HCT116 (cell line): ENCODE data around the gene SLIT1. TPM values are rescaled to one million over a fixed set of nuclear protein-coding genes. Genes with fewer than 3 reads are reported as not detected.

ENCODE experiments used
- ATAC-seq: fragments of 200-7000 bp; cut with Tn5 transposase; 2 replicates; pipeline ENCODE4 v1.9.1; 2020; ENCODE audit warnings: mild to moderate bottlenecking, moderate library complexity
- BruUV-seq: library from RNA; stranded (reverse); fragments of 400-500 nt; replicated peaks from 2 replicates; lab custom pipeline; 2021; lab: Mats Ljungman, UMichigan
- CTCF ChIA-PET: fragments of 300-600 bp; sonication (Branson Sonifier 250); formaldehyde crosslinking; loops from one replicate; lab custom pipeline; 2021; ENCODE audit warnings: antibody characterized with exemption; lab: Charles Lee
- POLR2A ChIA-PET: fragments of 300-600, 350-600 bp; sonication (Branson Sonifier 250); formaldehyde crosslinking; loops from one replicate; lab custom pipeline; 2021; ENCODE audit warnings: antibody characterized with exemption; lab: Charles Lee
- RAD21 ChIA-PET, 2 experiments: fragments of 300-600 bp; sonication (Branson Sonifier 250); formaldehyde crosslinking; loops; one replicate each; lab custom pipeline; 2023; ENCODE audit warnings: low total read pairs in 2 of 2; ENCODE audit not compliant: uncharacterized antibody in 2 of 2, unreplicated experiment in 2 of 2, low non-redundant PET in 1 of 2; lab: Charles Lee
- DNase-seq: peaks from one replicate; pipeline ENCODE4 v3.0.0-alpha.2; 2010; ENCODE audit warnings: low read depth, low spot score
- H2AFZ ChIP-seq: fragments of 200-600 bp; shearing (Covaris generic), sonication (generic); 2 replicates; pipeline ENCODE4 v1.6.1; 2017; ENCODE audit warnings: low read depth, mixed run types, mixed read lengths, antibody characterized with exemption, low read length; ENCODE audit not compliant: poor library complexity, severe bottlenecking
- H3K27ac ChIP-seq: 2 replicates; pipeline ENCODE4 v1.5.1; 2012; ENCODE audit warnings: low read depth, low read length
- H3K27me3 ChIP-seq: fragments of 200-600 bp; sonication (generic); 2 replicates; pipeline ENCODE4 v1.6.1; 2016; ENCODE audit warnings: mixed run types, low read length, mixed read lengths; ENCODE audit not compliant: insufficient read depth
- H3K36me3 ChIP-seq, 2 experiments: fragments of 200-500 bp in 1 of 2; fragments of 200-600 bp in 1 of 2; sonication (Bioruptor generic) in 1 of 2; sonication (generic) in 1 of 2; 2 replicates each; pipeline versions ENCODE4 v1.5.1 to v1.6.1; 2014 to 2016; ENCODE audit warnings: low read length in 2 of 2, inconsistent platforms in 1 of 2, mixed read lengths in 1 of 2, mixed run types in 1 of 2; ENCODE audit not compliant: insufficient read depth in 2 of 2, control insufficient read depth in 1 of 2
- H3K4me1 ChIP-seq, 2 experiments: fragments of 200-600 bp in 1 of 2; sonication (generic) in 1 of 2; 2 replicates each; pipeline versions ENCODE4 v1.5.1 to v1.6.1; 2012 to 2017; ENCODE audit warnings: low read length in 2 of 2, inconsistent platforms in 1 of 2, mild to moderate bottlenecking in 1 of 2, mixed read lengths in 1 of 2, mixed run types in 1 of 2, moderate library complexity in 1 of 2; ENCODE audit not compliant: insufficient read depth in 2 of 2, control insufficient read depth in 1 of 2
- H3K4me2 ChIP-seq: fragments of 200-600 bp; sonication (generic); 2 replicates; pipeline ENCODE4 v1.6.1; 2017; ENCODE audit warnings: mixed run types, low read length, mixed read lengths
- H3K4me3 ChIP-seq, 2 experiments: fragments of 200-600 bp in 1 of 2; sonication (generic) in 1 of 2; replicated peaks in 1 of 2; 2 replicates each; pipeline ENCODE4 v1.5.1; 2011 to 2016; ENCODE audit warnings: low read length in 2 of 2, control low read depth in 1 of 2, low read depth in 1 of 2, mild to moderate bottlenecking in 1 of 2, mixed read lengths in 1 of 2, mixed run types in 1 of 2
- H3K79me2 ChIP-seq: fragments of 200-600 bp; sonication (generic); 2 replicates; pipeline ENCODE4 v1.6.1; 2017; ENCODE audit warnings: mild to moderate bottlenecking, mixed run types, low read length, moderate library complexity, mixed read lengths; ENCODE audit not compliant: insufficient read depth
- H3K9ac ChIP-seq: fragments of 200-600 bp; sonication (generic); 2 replicates; pipeline ENCODE4 v1.6.1; 2016; ENCODE audit warnings: low read length, mixed read lengths
- H3K9me2 ChIP-seq: fragments of 200-600 bp; sonication (generic), shearing (Covaris generic); 2 replicates; pipeline ENCODE4 v1.6.1; 2017; ENCODE audit warnings: mixed run types, mild to moderate bottlenecking, moderate library complexity; ENCODE audit not compliant: insufficient read depth
- H3K9me3 ChIP-seq, 2 experiments: fragments of 200-500 bp in 1 of 2; fragments of 200-600 bp in 1 of 2; sonication (Bioruptor generic) in 1 of 2; sonication (generic) in 1 of 2; 2 replicates each; pipeline ENCODE4 v1.6.1; 2014 to 2017; ENCODE audit warnings: low read length in 2 of 2, mixed read lengths in 2 of 2, inconsistent platforms in 1 of 2, low read depth in 1 of 2, mild to moderate bottlenecking in 1 of 2, mixed run types in 1 of 2, moderate library complexity in 1 of 2; ENCODE audit not compliant: control insufficient read depth in 1 of 2, insufficient read depth in 1 of 2
- H4K20me1 ChIP-seq: fragments of 200-600 bp; sonication (generic), shearing (Covaris generic); 2 replicates; pipeline ENCODE4 v1.6.1; 2017; ENCODE audit warnings: mixed run types, mild to moderate bottlenecking, moderate library complexity; ENCODE audit not compliant: insufficient read depth
- CBX3 ChIP-seq: IDR thresholded peaks from 2 replicates; pipeline ENCODE4 v1.6.1; 2012; ENCODE audit warnings: low read depth
- CEBPB ChIP-seq: IDR thresholded peaks from 2 replicates; pipeline ENCODE4 v1.6.1; 2012; ENCODE audit warnings: low read depth
- EGR1 ChIP-seq: IDR thresholded peaks from 2 replicates; pipeline ENCODE4 v1.6.1; 2012; ENCODE audit warnings: low read depth
- ELF1 ChIP-seq: IDR thresholded peaks from 2 replicates; pipeline ENCODE4 v1.6.1; 2012; ENCODE audit warnings: low read depth, borderline replicate concordance
- EZH2 ChIP-seq: fragments of 200-600 bp; sonication (generic); IDR thresholded peaks from 2 replicates; pipeline ENCODE4 v1.6.1; 2017; ENCODE audit warnings: antibody characterized with exemption, mixed run types
- EZH2phosphoT487 ChIP-seq: fragments of 200-600 bp; IDR thresholded peaks from 2 replicates; pipeline ENCODE4 v1.6.1; 2018; ENCODE audit warnings: antibody characterized with exemption, borderline replicate concordance
- FOSL1 ChIP-seq: IDR thresholded peaks from 2 replicates; pipeline ENCODE4 v1.6.1; 2012; ENCODE audit warnings: low read depth
- JUND ChIP-seq: IDR thresholded peaks from 2 replicates; pipeline ENCODE4 v1.6.1; 2012
- MAX ChIP-seq: IDR thresholded peaks from 2 replicates; pipeline ENCODE4 v1.6.1; 2012
- POLR2A ChIP-seq: IDR thresholded peaks from 2 replicates; pipeline ENCODE4 v1.7.0; 2011; ENCODE audit warnings: borderline replicate concordance; ENCODE audit not compliant: insufficient read depth, insufficient read length; ENCODE audit errors: extremely low read depth
- POLR2AphosphoS5 ChIP-seq: IDR thresholded peaks from 2 replicates; pipeline ENCODE4 v1.6.1; 2011; ENCODE audit warnings: mild to moderate bottlenecking, low read depth, low read length, moderate library complexity
- RAD21 ChIP-seq: IDR thresholded peaks from 2 replicates; pipeline ENCODE4 v1.6.1; 2012; ENCODE audit warnings: low read depth, mild to moderate bottlenecking
- SIN3A ChIP-seq: IDR thresholded peaks from 2 replicates; pipeline ENCODE4 v1.6.1; 2012; ENCODE audit warnings: low read depth
- SP1 ChIP-seq: IDR thresholded peaks from 2 replicates; pipeline ENCODE4 v1.6.1; 2012; ENCODE audit warnings: low read depth
- TCF7L2 ChIP-seq: IDR thresholded peaks from 2 replicates; pipeline ENCODE4 v1.7.0; 2011; ENCODE audit warnings: borderline replicate concordance, inconsistent platforms; ENCODE audit not compliant: insufficient read depth, insufficient read length; ENCODE audit errors: extremely low read depth
- YY1 ChIP-seq: IDR thresholded peaks from 2 replicates; pipeline ENCODE4 v1.6.1; 2011; ENCODE audit warnings: low read length, low read depth, moderate library complexity, mild to moderate bottlenecking; ENCODE audit not compliant: insufficient replicate concordance; ENCODE audit errors: extremely low read depth
- ZFX ChIP-seq: fragments of 450-650 bp; IDR thresholded peaks from 2 replicates; pipeline ENCODE4 v1.6.1; 2017
- ZNF274 ChIP-seq: fragments of 200-500 bp; sonication (Bioruptor generic); IDR thresholded peaks from 2 replicates; pipeline ENCODE4 v1.6.1; 2014; ENCODE audit warnings: mild to moderate bottlenecking, low read depth, low read length, inconsistent platforms
- intact Hi-C: fragments of 100-400 bp; cut with micrococcal nuclease; formaldehyde crosslinking; loops from 2 replicates; pipeline ENCODE4 v1.10.0; 2022
- total RNA-seq: library from RNA; stranded (reverse); gene quantifications from one replicate; pipeline ENCODE4 v1.2.1, GENCODE V29; 2021; ENCODE audit not compliant: unreplicated experiment
- TF ChIP-seq, protein P1 (sequence below): IDR thresholded peaks from 2 replicates; pipeline ENCODE4 v1.6.1; 2011; ENCODE audit warnings: mild to moderate bottlenecking, low read length, moderate library complexity; ENCODE audit not compliant: insufficient replicate concordance; ENCODE audit errors: extremely low read depth

The SLIT1 gene
- total RNA-seq, 1 experiment from 2014 or later = 0.42 TPM

- ChIA-PET CTCF (interaction anchor here (2.9 kb wide), 1 partner anchor 15 kb away, joined by 10 read pairs; no protein-coding TSS in a partner anchor), POLR2A (no interaction called here)
Measured at GRCh38 chr10:97057491-97058235, 128.1 kb downstream of the SLIT1 start.

DNA sequence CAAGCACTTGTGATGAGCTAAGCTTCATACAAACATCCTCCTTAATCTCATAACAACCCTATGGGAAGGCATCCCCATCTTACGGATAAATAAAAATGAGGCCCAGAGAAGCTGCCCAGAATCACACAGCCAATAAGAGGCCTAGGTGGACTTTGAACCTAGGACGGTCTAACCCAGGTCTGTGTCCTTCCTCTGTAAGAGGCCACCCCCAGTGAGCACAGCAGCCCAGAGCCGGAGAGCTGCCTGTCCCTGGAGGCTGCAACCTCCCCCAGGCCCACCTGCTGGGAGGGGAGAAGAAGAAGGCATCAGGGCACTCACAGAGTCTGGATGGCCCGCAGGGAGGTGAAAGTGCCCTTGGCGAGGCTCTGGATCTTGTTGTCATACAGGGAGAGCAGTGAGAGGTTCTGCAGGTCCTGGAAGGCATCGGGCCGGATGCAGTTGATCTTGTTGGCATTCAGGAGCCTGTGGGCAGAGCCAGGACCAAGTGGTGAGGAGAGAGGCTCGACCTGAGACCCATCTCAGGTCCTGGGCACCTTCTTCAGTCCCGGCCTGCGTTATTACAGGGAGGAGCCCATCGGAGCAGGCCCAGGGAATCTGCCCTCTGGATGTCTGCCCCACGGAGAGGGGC, 129.6 kb downstream of the SLIT1 start:
- Histone ChIP-seq H3K79me2 (no peaks in the 10 kb centered on the region), H3K27ac (no peak overlapping the region), H3K9me3 (no peaks in the 10 kb centered on the region), H3K4me2 (no peak overlapping the region), H2AFZ (no peak overlapping the region), H4K20me1 (no peaks in the 10 kb centered on the region), H3K9me2 (no peaks in the 10 kb centered on the region), H3K4me1 (no peaks in the 10 kb centered on the region), H3K36me3 (no peaks in the 10 kb centered on the region), H3K27me3 (peaks cover 7% of the 10 kb centered on the region; the same call in 1 of the 2 replicates), H3K9ac (no peak overlapping the region), H3K4me3 (no peak overlapping the region)
- ChIA-PET RAD21 (no interaction called here), POLR2A (no interaction called here), CTCF (interaction anchor here (2.9 kb wide), 1 partner anchor 16 kb away, joined by 10 read pairs; no protein-coding TSS in a partner anchor)
- BruUV-seq = no TSS peak
- DNase-seq (no peak), ATAC-seq (no peak)
- intact Hi-C loops = no loop called here
- TF ChIP-seq JUND = no peak
- no peak for TF ChIP-seq EZH2phosphoT487
- TF ChIP-seq CEBPB = no peak
- TF ChIP-seq ELF1 = no peak
- TF ChIP-seq TCF7L2 = no peak
- TF ChIP-seq YY1 = no peak
- TF ChIP-seq, protein P1, sequence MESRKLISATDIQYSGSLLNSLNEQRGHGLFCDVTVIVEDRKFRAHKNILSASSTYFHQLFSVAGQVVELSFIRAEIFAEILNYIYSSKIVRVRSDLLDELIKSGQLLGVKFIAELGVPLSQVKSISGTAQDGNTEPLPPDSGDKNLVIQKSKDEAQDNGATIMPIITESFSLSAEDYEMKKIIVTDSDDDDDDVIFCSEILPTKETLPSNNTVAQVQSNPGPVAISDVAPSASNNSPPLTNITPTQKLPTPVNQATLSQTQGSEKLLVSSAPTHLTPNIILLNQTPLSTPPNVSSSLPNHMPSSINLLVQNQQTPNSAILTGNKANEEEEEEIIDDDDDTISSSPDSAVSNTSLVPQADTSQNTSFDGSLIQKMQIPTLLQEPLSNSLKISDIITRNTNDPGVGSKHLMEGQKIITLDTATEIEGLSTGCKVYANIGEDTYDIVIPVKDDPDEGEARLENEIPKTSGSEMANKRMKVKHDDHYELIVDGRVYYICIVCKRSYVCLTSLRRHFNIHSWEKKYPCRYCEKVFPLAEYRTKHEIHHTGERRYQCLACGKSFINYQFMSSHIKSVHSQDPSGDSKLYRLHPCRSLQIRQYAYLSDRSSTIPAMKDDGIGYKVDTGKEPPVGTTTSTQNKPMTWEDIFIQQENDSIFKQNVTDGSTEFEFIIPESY = no peak
- no peak for TF ChIP-seq SIN3A
- TF ChIP-seq SP1 = no peak
- TF ChIP-seq POLR2A = no peak
- no peak for TF ChIP-seq ZNF274
- no peak for TF ChIP-seq ZFX

More at GRCh38 chr10:97057491-97058235, 128.1 kb downstream of the SLIT1 start:
- Histone ChIP-seq H3K27me3 (peaks cover 7% of the 10 kb centered on the region; the same call in 1 of the 2 replicates), H3K4me1 (no peaks in the 10 kb centered on the region), H2AFZ (no peak overlapping the region), H3K79me2 (no peaks in the 10 kb centered on the region), H4K20me1 (no peaks in the 10 kb centered on the region), H3K4me2 (no peak overlapping the region), H3K36me3 (no peaks in the 10 kb centered on the region), H3K4me3 (no peak overlapping the region), H3K9ac (no peak overlapping the region), H3K27ac (no peak overlapping the region), H3K9me3 (no peaks in the 10 kb centered on the region), H3K9me2 (no peaks in the 10 kb centered on the region)
- BruUV-seq = no TSS peak
- RAD21 ChIA-PET = no interaction called here
- no peak for DNase-seq
- ATAC-seq = no peak
- intact Hi-C loops = no loop called here
- no peak for TF ChIP-seq MAX
- no peak for TF ChIP-seq TCF7L2
- TF ChIP-seq RAD21 = no peak
- no peak for TF ChIP-seq CEBPB
- TF ChIP-seq POLR2AphosphoS5 = no peak
- TF ChIP-seq SP1 = no peak
- no peak for TF ChIP-seq ZFX
- no peak for TF ChIP-seq ZNF274
- TF ChIP-seq EGR1 = no peak
- no peak for TF ChIP-seq FOSL1
- TF ChIP-seq SIN3A = no peak
- no peak for TF ChIP-seq EZH2phosphoT487
- no peak for TF ChIP-seq EZH2
- TF ChIP-seq CBX3 = no peak
- TF ChIP-seq POLR2A = no peak
